Peyer's patch (tissue), 4 donors: Measurements from ENCODE around the gene TPI1. TPM values are rescaled to one million over a fixed set of nuclear protein-coding genes. Genes with fewer than 3 reads are reported as not detected.

Experiments used
- DNase-seq, 3 donors: peaks; one replicate each; pipeline ENCODE4 v3.0.0-alpha.2; 2017 to 2019
- H3K27ac ChIP-seq, 4 donors: fragments of 200-600 bp; sonication (generic); one replicate each; pipeline ENCODE4 v1.5.1; 2016 to 2019
- H3K27me3 ChIP-seq, 2 donors: fragments of 200-600 bp; sonication (generic); one replicate each; pipeline ENCODE4 v1.5.1; 2019
- H3K36me3 ChIP-seq, 3 donors: fragments of 200-600 bp; sonication (generic); one replicate each; pipeline ENCODE4 v1.5.1; 2016 to 2019
- H3K4me1 ChIP-seq, 4 donors: fragments of 200-600 bp; sonication (generic); one replicate each; pipeline ENCODE4 v1.5.1; 2016 to 2019
- H3K4me3 ChIP-seq, 4 donors: fragments of 200-600 bp; sonication (generic); 1 replicate in 3 of 4; 2 replicates in 1 of 4; pipeline ENCODE4 v1.5.1; 2016 to 2019; ENCODE audit warnings: mild to moderate bottlenecking in 1 of 4
- H3K9me3 ChIP-seq, 4 donors: fragments of 200-600 bp; sonication (generic); one replicate each; pipeline ENCODE4 v1.5.1; 2016 to 2019; ENCODE audit warnings: mild to moderate bottlenecking in 1 of 4
- POLR2A ChIP-seq, 2 donors: fragments of 450-650 bp; IDR thresholded peaks; one replicate each; pipeline ENCODE4 v1.5.1; 2017; ENCODE audit warnings: antibody characterized with exemption in 2 of 2, mild to moderate bottlenecking in 2 of 2, moderate library complexity in 2 of 2
- total RNA-seq, 4 donors: library from RNA; depleted of rRNA; stranded (reverse); fragments of >200 nt; gene quantifications; one replicate each; pipeline ENCODE4 v1.1.0, GENCODE V29; 2016
- TF ChIP-seq, protein P1 (sequence below), 6 experiments: fragments of 450-650 bp in 4 of 6; fragments of 200-600 bp in 2 of 6; sonication (generic) in 1 of 6; IDR thresholded peaks; one replicate each; pipeline ENCODE4 v1.5.1; 2017 to 2019; ENCODE audit warnings: antibody characterized with exemption in 6 of 6, mild to moderate bottlenecking in 3 of 6, moderate library complexity in 1 of 6

Gene TPI1
- total RNA-seq, 4 donors from 2014 or later, result 591 to 1,061 (median 658) TPM

DNA sequence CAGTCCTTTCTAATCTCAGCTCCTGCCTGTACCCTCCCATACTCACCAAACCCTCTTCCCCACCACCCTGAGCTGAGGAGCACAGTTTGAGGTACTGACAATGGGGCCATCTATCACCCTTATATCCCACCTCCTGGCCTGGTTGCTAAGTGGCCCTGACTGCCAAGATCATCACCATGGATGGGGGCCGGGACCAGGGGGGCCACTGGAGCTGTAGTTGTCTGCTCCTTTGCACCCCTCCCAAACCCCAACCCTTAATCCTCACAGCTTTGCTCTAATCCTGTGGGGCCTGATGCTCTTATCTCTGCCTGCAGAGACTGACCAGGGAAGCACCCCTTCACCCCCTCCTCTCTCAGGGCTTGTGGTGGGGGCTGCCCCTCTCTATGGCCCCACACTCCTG, 27.0 kb upstream of the TPI1 start:
- TF ChIP-seq, protein P1, sequence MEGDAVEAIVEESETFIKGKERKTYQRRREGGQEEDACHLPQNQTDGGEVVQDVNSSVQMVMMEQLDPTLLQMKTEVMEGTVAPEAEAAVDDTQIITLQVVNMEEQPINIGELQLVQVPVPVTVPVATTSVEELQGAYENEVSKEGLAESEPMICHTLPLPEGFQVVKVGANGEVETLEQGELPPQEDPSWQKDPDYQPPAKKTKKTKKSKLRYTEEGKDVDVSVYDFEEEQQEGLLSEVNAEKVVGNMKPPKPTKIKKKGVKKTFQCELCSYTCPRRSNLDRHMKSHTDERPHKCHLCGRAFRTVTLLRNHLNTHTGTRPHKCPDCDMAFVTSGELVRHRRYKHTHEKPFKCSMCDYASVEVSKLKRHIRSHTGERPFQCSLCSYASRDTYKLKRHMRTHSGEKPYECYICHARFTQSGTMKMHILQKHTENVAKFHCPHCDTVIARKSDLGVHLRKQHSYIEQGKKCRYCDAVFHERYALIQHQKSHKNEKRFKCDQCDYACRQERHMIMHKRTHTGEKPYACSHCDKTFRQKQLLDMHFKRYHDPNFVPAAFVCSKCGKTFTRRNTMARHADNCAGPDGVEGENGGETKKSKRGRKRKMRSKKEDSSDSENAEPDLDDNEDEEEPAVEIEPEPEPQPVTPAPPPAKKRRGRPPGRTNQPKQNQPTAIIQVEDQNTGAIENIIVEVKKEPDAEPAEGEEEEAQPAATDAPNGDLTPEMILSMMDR (IDR thresholded peaks at IDR 0.05), result no peak
- no peak for TF ChIP-seq POLR2A (IDR thresholded peaks at IDR 0.05)
- H3K27ac ChIP-seq, result peak overlapping the region in 1 of 4 donors; percentile 73

DNA sequence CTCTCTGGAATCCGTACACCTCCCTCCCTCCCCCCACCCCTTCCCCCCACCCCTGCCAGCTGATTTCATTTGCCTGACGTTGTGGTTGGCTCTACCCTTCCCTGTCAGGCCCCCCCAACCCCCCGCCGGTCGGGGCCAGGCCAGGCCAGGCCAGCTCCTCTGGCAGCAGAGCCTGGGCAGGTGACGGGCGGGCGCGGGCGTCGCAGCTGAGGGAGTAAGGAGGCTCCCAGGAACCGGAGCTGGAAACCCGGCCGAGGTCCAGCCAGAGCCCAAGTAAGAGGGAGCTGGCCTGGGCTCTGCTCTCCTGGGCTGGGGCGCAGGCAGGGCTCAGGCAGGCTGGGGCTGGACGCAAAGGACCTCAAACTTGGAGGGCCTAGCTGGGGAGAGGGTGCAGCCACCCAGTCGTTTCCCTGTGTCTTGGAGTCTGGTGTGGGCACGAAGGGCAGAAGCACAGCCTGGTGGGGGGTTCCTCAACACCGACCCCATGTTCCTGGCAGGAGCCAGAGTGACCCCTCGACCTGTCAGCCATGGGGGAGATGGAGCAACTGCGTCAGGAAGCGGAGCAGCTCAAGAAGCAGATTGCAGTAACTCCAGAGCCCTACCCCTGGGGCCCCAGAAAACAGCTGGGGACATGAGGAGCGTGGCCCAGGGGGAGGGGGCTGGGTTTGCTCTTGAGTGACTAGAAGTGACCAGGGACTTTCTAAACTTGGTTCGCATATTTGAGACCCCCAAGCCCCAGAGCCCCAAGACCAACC, 26.4 kb upstream of the TPI1 start, which contains the start of gene GNB3:
TSS of gene GNB3 (plus strand) at position 165 of the 755 bp plus-strand sequence. CDS start at position 528, 363 bp downstream.
- Histone ChIP-seq H3K36me3 (peaks cover 0 to 19% (median 0%) of the 10 kb centered on the region in 3 donors), H3K4me1 (peaks cover 0 to 4% (median 0%) of the 10 kb centered on the region in 4 donors), H3K4me3 (no peak within 1 kb of the TSS), H3K9me3 (no peaks in the 10 kb centered on the region), H3K27ac (peak within 1 kb of the TSS in 1 of 4 donors; percentile 73), H3K27me3 (no peaks in the 10 kb centered on the region)
- DNase-seq, result no peak
- TF ChIP-seq, protein P1 (IDR thresholded peaks at IDR 0.05), result no peak
- TF ChIP-seq POLR2A (IDR thresholded peaks at IDR 0.05), result no peak

More for the DNA sequence above, 27.0 kb upstream of the TPI1 start:
- H3K36me3 ChIP-seq, result peaks cover 0 to 13% (median 0%) of the 10 kb centered on the region in 3 donors
- no peaks in the 10 kb centered on the region for H3K9me3 ChIP-seq
- DNase-seq, result no peak
- H3K27me3 ChIP-seq, result no peaks in the 10 kb centered on the region
- H3K4me3 ChIP-seq, result no peak overlapping the region
- peaks cover 0 to 4% (median 0%) of the 10 kb centered on the region in 4 donors for H3K4me1 ChIP-seq

DNA sequence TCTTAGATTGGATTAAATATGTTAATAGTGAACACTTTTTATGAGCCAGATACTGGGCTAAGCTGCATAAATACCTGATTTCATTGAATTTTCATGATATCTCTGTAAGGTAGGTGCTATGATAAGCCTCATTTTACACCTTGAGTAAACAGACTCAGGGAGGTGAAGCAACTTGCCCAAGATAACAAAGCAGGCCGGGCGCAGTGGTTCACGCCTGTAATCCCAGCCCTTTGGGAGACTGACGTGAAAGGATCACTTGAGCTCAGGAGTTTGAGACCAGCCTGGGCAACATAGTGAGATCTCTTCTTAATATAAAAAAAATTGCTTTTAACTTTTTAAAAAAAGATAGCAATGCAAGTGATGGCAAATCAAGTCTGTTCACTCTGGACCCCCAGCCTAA, 25.3 kb upstream of the TPI1 start:
- no peak for TF ChIP-seq POLR2A (IDR thresholded peaks at IDR 0.05)
- TF ChIP-seq, protein P1 (IDR thresholded peaks at IDR 0.05), result no peak
- peaks cover 0 to 29% (median 0%) of the 10 kb centered on the region in 3 donors for H3K36me3 ChIP-seq
- no peak for DNase-seq

DNA sequence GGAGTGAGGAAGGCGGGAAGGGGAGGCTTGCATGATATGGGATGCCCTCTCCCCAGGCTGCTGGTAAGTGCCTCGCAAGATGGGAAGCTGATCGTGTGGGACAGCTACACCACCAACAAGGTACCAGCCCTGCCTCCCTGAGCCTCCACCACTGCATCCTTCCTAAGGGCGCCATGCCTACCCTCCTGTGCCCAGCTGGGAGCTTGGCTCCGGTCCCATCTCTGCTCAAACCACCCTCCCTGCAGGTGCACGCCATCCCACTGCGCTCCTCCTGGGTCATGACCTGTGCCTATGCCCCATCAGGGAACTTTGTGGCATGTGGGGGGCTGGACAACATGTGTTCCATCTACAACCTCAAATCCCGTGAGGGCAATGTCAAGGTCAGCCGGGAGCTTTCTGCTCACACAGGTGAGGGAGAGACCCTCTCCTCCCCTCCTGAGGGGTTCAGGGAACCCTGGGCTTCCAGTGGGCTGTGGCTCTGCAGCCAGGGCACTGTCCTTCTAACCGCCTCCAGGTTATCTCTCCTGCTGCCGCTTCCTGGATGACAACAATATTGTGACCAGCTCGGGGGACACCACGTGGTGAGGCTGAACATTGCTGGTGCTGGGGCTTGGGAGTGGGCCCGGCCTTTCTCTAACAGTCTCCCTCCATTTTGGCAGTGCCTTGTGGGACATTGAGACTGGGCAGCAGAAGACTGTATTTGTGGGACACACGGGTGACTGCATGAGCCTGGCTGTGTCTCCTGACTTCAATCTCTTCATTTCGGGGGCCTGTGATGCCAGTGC, 24.0 kb upstream of the TPI1 start:
- H3K4me1 ChIP-seq, result peaks cover 0 to 4% (median 0%) of the 10 kb centered on the region in 4 donors
- H3K4me3 ChIP-seq, result no peak overlapping the region
- TF ChIP-seq, protein P1 (IDR thresholded peaks at IDR 0.05), result peak in 2 of 6 experiments; percentile 7 to 20
- no peak for TF ChIP-seq POLR2A (IDR thresholded peaks at IDR 0.05)
- no peaks in the 10 kb centered on the region for H3K27me3 ChIP-seq
- no peaks in the 10 kb centered on the region for H3K9me3 ChIP-seq
- H3K27ac ChIP-seq, result no peak overlapping the region
- no peak for DNase-seq
- peaks cover 0 to 29% (median 0%) of the 10 kb centered on the region in 3 donors for H3K36me3 ChIP-seq

More for the DNA sequence above, 25.3 kb upstream of the TPI1 start:
- H3K4me1 ChIP-seq, result peaks cover 0 to 4% (median 0%) of the 10 kb centered on the region in 4 donors
- no peaks in the 10 kb centered on the region for H3K27me3 ChIP-seq
- no peak overlapping the region for H3K27ac ChIP-seq
- H3K4me3 ChIP-seq, result no peak overlapping the region
- no peaks in the 10 kb centered on the region for H3K9me3 ChIP-seq

DNA sequence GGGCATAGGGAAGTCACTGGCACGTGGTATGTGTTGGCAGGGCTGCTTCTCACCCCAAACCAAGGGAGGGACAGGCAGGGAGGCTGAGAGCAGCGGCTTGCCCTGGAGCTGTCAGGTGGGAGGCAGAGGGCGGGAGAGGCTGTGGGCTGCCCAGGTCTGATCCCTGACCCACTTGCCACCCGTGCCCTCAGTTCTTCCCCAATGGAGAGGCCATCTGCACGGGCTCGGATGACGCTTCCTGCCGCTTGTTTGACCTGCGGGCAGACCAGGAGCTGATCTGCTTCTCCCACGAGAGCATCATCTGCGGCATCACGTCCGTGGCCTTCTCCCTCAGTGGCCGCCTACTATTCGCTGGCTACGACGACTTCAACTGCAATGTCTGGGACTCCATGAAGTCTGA, 21.9 kb upstream of the TPI1 start:
- Histone ChIP-seq H3K27me3 (no peaks in the 10 kb centered on the region), H3K27ac (no peak overlapping the region), H3K4me1 (no peaks in the 10 kb centered on the region), H3K4me3 (no peak overlapping the region), H3K36me3 (peaks cover 0 to 31% (median 0%) of the 10 kb centered on the region in 3 donors), H3K9me3 (no peaks in the 10 kb centered on the region)
- TF ChIP-seq, protein P1 (IDR thresholded peaks at IDR 0.05), result no peak
- TF ChIP-seq POLR2A (IDR thresholded peaks at IDR 0.05), result no peak
- DNase-seq, result no peak
